Panc1 (cell line): ENCODE results near the gene LCT. TPM values are rescaled to one million over a fixed set of nuclear protein-coding genes. Genes with fewer than 3 reads are reported as not detected.

Experiments used
- ATAC-seq: fragments of 200-7000 bp; cut with Tn5 transposase; 2 replicates; pipeline ENCODE4 v1.9.1; 2020; ENCODE audit warnings: mild to moderate bottlenecking, moderate library complexity
- BruUV-seq: library from RNA; stranded (reverse); fragments of 400-500 nt; replicated peaks from 2 replicates; lab custom pipeline; 2021; lab: Mats Ljungman, UMichigan
- CTCF ChIA-PET: fragments of 300-600 bp; sonication (Branson Sonifier 250); formaldehyde crosslinking; loops from one replicate; lab custom pipeline; 2022; ENCODE audit warnings: antibody characterized with exemption; lab: Charles Lee
- POLR2A ChIA-PET: fragments of 300-600 bp; sonication (Branson Sonifier 250); formaldehyde crosslinking; loops from one replicate; lab custom pipeline; 2022; ENCODE audit warnings: antibody characterized with exemption; lab: Charles Lee
- DNase-seq: peaks from one replicate; pipeline ENCODE4 v3.0.0-alpha.2; 2010; ENCODE audit warnings: low read depth, low spot score
- H3K27ac ChIP-seq: 2 replicates; pipeline ENCODE4 v1.5.1; 2011; ENCODE audit warnings: mild to moderate bottlenecking, low read length, inconsistent platforms
- H3K27me3 ChIP-seq: fragments of 200-500 bp; sonication (Bioruptor generic); 2 replicates; pipeline ENCODE4 v1.6.0; 2014; ENCODE audit warnings: low read length, inconsistent platforms; ENCODE audit not compliant: control insufficient read depth, insufficient read depth
- H3K36me3 ChIP-seq: fragments of 200-500 bp; sonication (Bioruptor generic); 2 replicates; pipeline ENCODE4 v1.5.1; 2014; ENCODE audit warnings: inconsistent platforms, mild to moderate bottlenecking, low read length, moderate library complexity; ENCODE audit not compliant: control insufficient read depth, insufficient read depth
- H3K4me1 ChIP-seq: 2 replicates; pipeline ENCODE4 v1.5.1; 2011; ENCODE audit warnings: inconsistent platforms, mild to moderate bottlenecking, low read length, moderate library complexity; ENCODE audit not compliant: control insufficient read depth, insufficient read depth
- H3K4me3 ChIP-seq, 2 experiments: 2 replicates each; pipeline ENCODE4 v1.5.1; 2011 to 2012; ENCODE audit warnings: low read depth in 2 of 2, low read length in 2 of 2, mild to moderate bottlenecking in 2 of 2, inconsistent platforms in 1 of 2, moderate library complexity in 1 of 2
- H3K9me3 ChIP-seq: fragments of 200-500 bp; sonication (Bioruptor generic); 2 replicates; pipeline ENCODE4 v1.5.1; 2014; ENCODE audit warnings: low read depth, mild to moderate bottlenecking, inconsistent platforms, low read length, moderate library complexity; ENCODE audit not compliant: control insufficient read depth, insufficient read depth
- CTCF ChIP-seq: fragments of 450-650 bp; IDR thresholded peaks from 2 replicates; pipeline ENCODE4 v1.5.1; 2017; ENCODE audit warnings: mild to moderate bottlenecking
- POLR2AphosphoS5 ChIP-seq: IDR thresholded peaks from 2 replicates; pipeline ENCODE4 v1.6.1; 2012; ENCODE audit warnings: mild to moderate bottlenecking, low read depth, low read length, moderate library complexity
- REST ChIP-seq, 2 experiments: IDR thresholded peaks; 2 replicates each; pipeline ENCODE4 v1.6.1; 2011 to 2012; ENCODE audit warnings: low read depth in 2 of 2, control low read depth in 1 of 2, low read length in 1 of 2, mild to moderate bottlenecking in 1 of 2, moderate library complexity in 1 of 2; ENCODE audit not compliant: insufficient read depth in 1 of 2
- SIN3A ChIP-seq: IDR thresholded peaks from 2 replicates; pipeline ENCODE4 v1.6.1; 2012; ENCODE audit warnings: low read depth, mild to moderate bottlenecking, low read length, moderate library complexity, borderline replicate concordance; ENCODE audit not compliant: insufficient read depth
- TCF7L2 ChIP-seq: IDR thresholded peaks from 2 replicates; pipeline ENCODE4 v1.6.1; 2011; ENCODE audit warnings: mild to moderate bottlenecking, low read depth, low read length, inconsistent platforms
- in situ Hi-C: cut with HindIII; loops from 2 replicates; pipeline ENCODE4 v1.10.0; 2016; ENCODE audit warnings: low sequenced_read_pairs, low pct_unique_long_range_greater_than_20kb
- intact Hi-C: fragments of 100-400 bp; cut with micrococcal nuclease; formaldehyde crosslinking; loops from one replicate; pipeline ENCODE4 v1.10.0; 2022; ENCODE audit not compliant: unreplicated experiment
- total RNA-seq: library from RNA; stranded (reverse); gene quantifications from one replicate; pipeline ENCODE4 v1.2.1, GENCODE V29; 2021; ENCODE audit not compliant: unreplicated experiment

The LCT gene
- total RNA-seq, 1 experiment from 2014 or later: not detected

GRCh38 chr2:135792401-135793150 is 44.4 kb downstream of the LCT start:
- no peaks in the 10 kb centered on the region for H3K4me1 ChIP-seq
- in situ Hi-C loops: no loop called here
- no peaks in the 10 kb centered on the region for H3K27me3 ChIP-seq
- DNase-seq (no peak), ATAC-seq (0 out of 2 replicates have a peak, but pooled peaks have one; percentile 44)
- H3K9me3 ChIP-seq: no peaks in the 10 kb centered on the region
- ChIA-PET CTCF (no interaction called here), POLR2A (interaction anchor here (0.6 kb wide), 2 partner anchors 25 to 51 kb away, joined by 3 to 18 read pairs; no protein-coding TSS in a partner anchor)
- H3K27ac ChIP-seq: no peak overlapping the region
- H3K4me3 ChIP-seq: no peak overlapping the region
- intact Hi-C loops: no loop called here
- H3K36me3 ChIP-seq: no peaks in the 10 kb centered on the region
- BruUV-seq: no TSS peak
- TF ChIP-seq TCF7L2 (no peak), CTCF (no peak), SIN3A (no peak), POLR2AphosphoS5 (no peak)

GRCh38 chr2:135791418-135792190 is 45.4 kb downstream of the LCT start:
- H3K36me3 ChIP-seq: no peaks in the 10 kb centered on the region
- H3K27ac ChIP-seq: no peak overlapping the region
- H3K9me3 ChIP-seq: no peaks in the 10 kb centered on the region
- no peaks in the 10 kb centered on the region for H3K27me3 ChIP-seq
- H3K4me1 ChIP-seq: no peaks in the 10 kb centered on the region
- no peak overlapping the region for H3K4me3 ChIP-seq
- in situ Hi-C loops (no loop called here), intact Hi-C loops (no loop called here)
- no peak for DNase-seq
- no TSS peak for BruUV-seq
- CTCF ChIA-PET: interaction anchor here (0.6 kb wide), 1 partner anchor 1028 kb away, joined by 4 read pairs; no protein-coding TSS in a partner anchor
- POLR2A ChIA-PET: interaction anchor here (0.6 kb wide), 1 partner anchor 24 kb away, joined by 3 read pairs; no protein-coding TSS in a partner anchor
- no peak for TF ChIP-seq CTCF
- TF ChIP-seq SIN3A: no peak
- TF ChIP-seq TCF7L2: no peak
- TF ChIP-seq REST (IDR thresholded peaks at IDR 0.05; ENCODE audit: insufficient read depth in 1 of 2, low read depth in 2 of 2, low read length in 1 of 2): no peak
- TF ChIP-seq POLR2AphosphoS5: no peak
- ATAC-seq: no peak
